Ureter (tissue), 1 donor: ENCODE results near the gene MBNL2. TPM values are rescaled to one million over a fixed set of nuclear protein-coding genes. Genes with fewer than 3 reads are reported as not detected.
"Not testable (repeated sequence)": the region's sequence is repeated elsewhere in the genome, so short reads cannot be mapped to it uniquely, and the experiment has no call there.

Source experiments
- DNase-seq: peaks from one replicate; pipeline ENCODE4 v3.0.0-alpha.2; 2020; ENCODE audit warnings: low spot score
- total RNA-seq: library from RNA; stranded (reverse); gene quantifications from one replicate; pipeline ENCODE4 v1.2.4, GENCODE V29; 2023
- donor health status: DM: yes; HTN: yes; CAD: no.

The MBNL2 gene, protein sequence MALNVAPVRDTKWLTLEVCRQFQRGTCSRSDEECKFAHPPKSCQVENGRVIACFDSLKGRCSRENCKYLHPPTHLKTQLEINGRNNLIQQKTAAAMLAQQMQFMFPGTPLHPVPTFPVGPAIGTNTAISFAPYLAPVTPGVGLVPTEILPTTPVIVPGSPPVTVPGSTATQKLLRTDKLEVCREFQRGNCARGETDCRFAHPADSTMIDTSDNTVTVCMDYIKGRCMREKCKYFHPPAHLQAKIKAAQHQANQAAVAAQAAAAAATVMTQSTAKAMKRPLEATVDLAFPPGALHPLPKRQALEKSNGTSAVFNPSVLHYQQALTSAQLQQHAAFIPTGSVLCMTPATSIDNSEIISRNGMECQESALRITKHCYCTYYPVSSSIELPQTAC
- total RNA-seq: 89.0 TPM

DNA sequence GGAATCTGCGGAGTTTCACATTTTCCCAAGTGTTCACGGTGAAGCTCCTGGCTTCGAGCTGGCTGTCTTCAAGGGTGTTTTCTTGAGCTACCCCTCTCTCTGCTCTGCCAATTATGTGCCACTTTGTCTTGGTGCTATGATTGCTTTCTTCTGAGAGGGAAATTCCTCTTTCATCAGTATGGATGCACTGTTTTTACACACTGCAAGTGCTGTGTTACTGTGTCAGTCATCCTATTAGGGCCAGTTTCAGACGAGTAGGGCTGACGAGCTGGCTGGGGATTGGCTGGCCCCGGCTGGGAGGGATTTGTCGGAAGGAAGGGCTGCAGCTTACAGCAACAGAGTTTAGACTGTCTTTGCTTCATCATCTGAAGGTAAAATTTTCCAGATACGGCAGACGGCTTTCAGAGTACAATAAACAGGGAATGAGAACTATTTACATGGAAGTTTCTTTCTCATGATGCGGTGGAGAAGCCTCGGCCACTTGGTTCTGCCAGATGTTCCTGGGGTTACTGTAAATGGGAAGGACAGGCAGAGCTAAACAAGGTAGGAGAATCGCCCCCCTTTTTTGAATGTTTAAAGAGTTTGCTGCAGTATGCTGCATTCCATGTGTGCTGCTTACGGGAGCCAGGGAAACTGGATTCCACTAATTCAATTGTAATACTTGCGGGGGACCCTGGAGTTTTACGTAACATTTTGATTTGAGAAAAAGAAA is at the start of gene MBNL2:
MBNL2 (plus strand) TSS at position 345 of the 712 bp plus-strand sequence. CDS start 53,903 bp downstream, outside the sequence.
- peak; percentile 93 for DNase-seq

DNA sequence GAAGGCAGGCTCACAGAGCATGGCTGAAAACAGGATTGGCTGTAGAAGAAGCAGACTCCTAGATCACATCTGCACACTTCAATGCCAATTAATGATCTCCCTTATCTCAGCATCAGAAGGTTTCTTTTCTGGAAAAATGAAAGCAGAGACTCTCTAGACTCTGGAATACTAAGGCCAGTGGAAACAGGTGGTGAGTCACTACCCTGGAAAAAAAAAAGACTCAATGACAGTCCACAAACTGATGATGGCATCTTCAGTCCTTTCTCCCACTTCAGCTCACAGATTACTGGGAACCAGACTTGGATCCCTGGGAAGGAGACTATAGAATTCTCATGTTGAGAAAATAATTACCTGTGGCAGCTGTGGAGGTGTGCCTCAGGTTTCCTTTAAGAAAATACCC is 47.5 kb upstream of the MBNL2 start:
- DNase-seq: no peak

- DNase-seq: no peak
Measured at GRCh38 chr13:97175041-97175440, 47.1 kb upstream of the MBNL2 start.

DNA sequence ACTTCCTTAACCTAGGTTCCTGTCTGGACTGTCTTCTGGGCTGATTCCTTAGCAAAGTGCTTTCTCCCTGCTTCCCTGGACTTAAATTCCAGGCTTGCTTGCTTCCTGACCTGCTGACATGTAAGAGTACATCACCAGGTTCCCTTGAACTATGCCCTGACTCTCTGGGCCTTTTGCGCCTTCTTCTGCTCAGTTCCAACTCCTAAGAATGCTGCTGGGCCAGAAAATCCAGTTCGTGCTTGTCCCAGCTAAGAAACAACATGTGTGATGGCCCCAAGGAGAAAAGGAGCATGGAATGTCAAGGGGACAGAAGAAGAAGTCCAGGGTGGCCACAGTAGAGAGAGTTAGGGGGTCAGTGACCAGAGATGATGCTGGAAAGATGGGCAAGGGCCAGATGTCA is 42.6 kb upstream of the MBNL2 start:
- peak; percentile 62 for DNase-seq

DNA sequence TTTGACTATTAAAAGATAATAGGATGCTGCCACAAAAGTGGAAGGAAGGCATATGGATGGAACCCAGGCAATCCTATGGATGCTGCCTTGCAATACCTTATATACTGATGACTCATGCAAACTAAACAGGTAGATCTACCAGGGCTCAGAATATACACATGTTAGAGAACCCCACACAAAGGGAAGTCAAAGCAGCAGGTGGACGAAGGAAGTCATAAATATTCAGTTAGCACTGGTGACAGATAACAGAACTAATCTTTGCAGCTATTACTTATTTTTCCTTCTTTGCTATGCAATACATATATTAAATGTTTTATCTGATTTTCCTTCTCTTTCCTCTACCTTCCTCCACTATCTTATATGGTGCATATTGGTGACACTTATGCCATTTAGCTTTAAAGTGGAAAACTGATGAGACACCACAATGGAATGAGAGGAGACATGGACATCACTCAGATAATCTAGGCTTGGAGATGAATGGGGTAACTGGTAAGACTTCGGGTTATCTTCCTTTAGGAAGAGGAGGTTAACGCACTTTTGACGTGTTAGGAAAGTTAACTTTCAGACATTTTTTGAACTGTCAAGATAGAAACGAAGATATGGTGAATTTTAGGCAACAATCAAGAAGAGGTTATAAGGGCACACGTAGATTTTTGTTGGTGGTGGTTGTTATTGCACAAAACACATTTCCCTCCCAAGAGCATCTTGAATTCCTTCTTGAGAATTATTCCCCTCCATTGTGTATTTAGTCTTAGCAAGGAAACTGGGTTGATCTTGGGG is 39.8 kb upstream of the MBNL2 start:
- no peak for DNase-seq

DNA sequence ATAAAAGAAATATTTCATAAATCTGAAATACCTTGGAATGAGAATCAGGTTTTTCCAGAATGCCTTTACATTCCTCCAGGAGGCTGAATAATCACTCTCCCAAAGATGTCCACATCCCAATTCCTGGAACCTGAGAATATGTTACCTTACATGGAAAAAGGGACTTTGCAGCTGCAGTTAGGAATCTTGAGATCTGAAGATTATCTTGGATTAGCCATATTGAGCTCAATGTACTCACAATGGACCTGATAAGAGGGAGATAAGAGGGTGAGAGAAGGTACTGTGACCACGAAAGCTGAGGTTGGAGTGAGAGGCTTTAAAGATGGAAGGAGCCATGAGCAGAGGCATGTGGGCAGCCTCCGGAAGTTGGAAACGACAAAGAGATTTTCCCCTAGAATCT is 36.8 kb upstream of the MBNL2 start:
- no peak for DNase-seq

GRCh38 chr13:97185751-97186150 is 36.4 kb upstream of the MBNL2 start:
- DNase-seq: no peak

DNA sequence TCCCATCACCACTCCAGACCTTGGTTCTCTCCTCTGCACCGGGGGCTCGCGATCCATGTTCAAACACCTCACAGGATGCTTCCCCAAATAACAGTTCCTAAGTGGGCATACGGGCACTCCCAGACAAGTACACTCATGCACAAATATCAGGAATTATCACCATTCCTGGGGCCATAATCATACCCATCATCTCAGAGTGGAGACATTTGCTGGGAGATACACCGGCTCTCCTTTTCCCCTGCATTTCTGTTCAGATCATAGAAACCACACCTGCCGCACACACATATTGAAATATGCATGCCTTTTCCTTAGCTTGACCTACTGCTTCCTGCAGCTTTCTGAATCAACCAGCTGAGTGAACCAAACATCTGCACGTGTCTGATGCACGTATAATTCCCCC is 33.9 kb upstream of the MBNL2 start:
- no peak for DNase-seq

DNA sequence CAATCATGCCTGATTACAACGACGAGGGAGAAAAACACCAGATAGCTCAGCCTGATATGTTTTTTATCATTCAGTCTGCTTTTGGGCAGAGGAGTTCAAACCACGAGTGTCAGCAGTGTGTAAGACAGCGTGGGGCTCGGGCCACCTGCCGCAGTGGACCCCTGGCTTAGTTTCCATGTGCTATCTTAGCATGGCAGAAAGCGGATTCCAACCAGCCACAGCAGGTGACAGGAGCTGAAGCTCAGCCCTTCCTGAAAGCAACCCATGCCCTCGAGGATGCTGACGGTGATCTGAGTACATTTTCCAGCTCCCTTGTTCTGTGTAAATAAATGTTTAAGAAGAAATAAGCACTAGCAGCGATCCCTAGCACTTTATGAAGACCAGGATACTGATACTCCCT is 32.2 kb upstream of the MBNL2 start:
- no peak for DNase-seq

DNA sequence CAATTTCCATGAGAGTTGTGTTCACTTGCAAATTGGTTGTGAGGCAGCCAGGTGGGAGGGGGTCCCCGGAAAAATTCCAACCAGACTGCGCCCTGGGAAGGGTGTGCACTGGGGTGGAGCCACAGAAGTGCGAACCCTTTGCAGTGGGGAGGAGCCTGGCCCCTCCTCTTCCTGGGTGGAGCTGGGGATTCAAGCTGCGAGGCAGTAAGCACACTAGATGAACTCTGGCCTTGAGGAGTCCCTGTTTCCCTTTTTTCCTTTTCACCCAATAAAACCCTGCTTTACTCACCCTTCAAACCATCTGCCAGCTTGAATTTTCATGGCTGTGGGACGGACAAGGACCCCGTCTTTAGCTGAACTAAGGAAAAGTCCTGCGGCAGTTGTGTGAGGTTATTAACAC is 31.0 kb upstream of the MBNL2 start:
- no peak for DNase-seq

DNA sequence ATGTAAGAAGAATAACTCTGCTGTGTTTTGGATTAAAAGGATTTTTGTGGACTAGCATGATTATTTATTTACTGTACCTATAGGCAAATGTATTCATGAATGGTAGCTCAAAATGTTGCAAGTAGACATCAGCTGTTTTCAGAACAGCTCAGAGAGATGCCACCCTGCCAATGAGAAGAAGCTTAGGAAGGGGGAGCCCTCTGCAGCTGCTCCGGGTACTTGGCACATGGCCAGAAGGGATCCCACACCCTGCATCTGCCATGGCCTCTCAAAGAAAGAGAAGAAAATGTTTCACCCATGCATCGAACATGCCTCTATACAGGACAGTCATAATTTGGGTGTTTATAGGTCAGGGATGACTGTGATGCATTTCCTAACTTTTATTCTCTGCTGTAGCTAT is 30.5 kb upstream of the MBNL2 start:
- DNase-seq: no peak

- no peak for DNase-seq
Measured at GRCh38 chr13:97192166-97192565, 30.0 kb upstream of the MBNL2 start.

DNA sequence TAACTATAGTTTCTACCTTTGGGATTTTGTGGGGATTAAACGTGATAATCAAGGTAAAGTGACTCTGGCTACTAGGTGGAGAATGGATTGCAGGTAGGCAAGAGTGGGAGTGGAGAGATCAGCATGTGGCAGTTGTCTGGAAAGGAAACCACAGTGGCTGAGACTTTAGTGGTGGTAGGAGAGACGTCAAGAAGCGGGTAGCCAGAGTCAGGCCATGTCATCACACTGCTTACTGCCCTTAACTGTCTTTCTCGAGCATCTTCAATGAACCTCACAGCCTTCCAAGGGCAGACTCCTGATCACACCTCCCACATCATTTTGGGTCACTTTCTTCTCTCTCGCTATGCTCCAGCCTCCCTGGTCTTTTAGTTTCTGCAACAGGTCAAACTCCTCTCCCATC is 28.6 kb upstream of the MBNL2 start:
- no peak for DNase-seq

DNA sequence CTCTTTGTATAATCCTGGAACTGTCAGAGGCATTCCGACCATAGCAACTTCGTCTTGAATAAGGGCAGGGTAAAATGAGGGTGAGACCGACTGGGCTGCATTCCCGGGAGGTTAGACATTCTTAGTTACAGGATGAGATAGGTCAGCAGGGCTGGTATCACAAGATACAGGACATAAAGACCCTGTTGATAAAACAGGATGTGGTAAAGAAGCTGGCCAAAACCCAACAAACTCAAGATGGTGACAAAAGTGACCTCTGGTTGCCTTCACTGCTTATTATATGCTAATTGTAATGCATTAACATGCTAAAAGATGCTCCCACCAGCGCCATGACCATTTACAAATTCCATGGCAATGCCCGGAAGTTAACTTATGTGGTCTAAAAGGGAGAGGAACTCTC is 27.7 kb upstream of the MBNL2 start:
- no peak for DNase-seq

DNA sequence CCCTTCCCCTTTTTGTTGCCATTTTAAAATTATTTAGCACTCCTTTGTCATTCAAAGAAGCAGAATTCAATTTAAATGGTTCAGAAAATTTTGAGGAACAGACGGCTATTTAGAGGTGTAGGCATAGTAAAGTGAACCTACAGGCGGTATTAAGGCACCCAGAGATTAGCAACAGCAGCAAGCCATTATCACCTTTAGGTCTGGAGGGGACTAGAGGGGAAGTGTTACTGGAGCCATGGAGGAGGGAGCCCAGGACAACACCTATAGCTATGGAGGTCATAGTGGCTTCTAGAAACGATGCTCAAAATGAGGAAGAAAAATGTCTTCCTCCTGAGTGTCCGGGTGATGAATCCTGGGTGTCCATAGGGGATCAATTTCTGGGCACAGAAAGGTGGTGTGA is 25.8 kb upstream of the MBNL2 start:
- no peak for DNase-seq

DNA sequence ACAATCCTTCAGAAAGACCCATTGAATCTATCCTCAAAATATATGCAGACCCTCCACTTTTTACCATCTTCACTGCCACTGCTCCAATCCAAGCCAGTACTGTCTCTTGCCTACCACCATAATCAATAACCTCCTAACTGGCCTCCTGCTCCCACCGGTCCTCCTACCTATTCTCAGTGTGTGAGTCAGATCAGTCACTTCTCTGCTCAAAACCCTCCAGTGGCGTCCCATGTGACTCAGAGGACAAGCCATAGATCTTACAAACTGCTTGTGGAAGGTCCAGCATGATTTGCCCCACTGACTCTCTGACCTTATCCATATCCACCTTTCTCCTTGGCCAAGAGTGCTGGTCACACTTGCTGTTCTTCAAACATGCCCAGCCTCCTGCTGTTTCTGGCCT is 23.4 kb upstream of the MBNL2 start:
- no peak for DNase-seq

GRCh38 chr13:97199451-97199850 is 22.7 kb upstream of the MBNL2 start:
- DNase-seq: no peak

- DNase-seq: no peak
Measured at GRCh38 chr13:97200081-97200942, 21.8 kb upstream of the MBNL2 start.

- DNase-seq: no peak
Measured at GRCh38 chr13:97202761-97203160, 19.4 kb upstream of the MBNL2 start.

DNA sequence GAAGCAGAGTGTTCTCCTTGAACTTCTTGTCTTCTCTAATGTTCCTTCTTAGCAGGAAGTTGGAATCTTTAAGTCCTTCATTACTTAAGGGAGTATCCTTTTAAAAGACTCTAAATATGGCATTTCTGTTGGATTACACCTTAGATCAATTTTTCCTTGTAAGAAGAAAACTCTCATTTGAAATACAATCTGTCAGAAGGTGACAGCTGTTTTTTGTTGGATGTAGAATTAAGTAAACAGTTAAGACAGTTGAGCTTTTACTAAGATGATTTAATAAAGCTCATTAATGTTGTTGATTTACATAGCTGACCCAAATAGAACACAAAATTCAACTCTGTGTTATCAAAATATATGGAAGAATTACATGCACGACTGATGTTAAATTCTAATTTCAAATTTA is 16.7 kb upstream of the MBNL2 start:
- no peak for DNase-seq

DNA sequence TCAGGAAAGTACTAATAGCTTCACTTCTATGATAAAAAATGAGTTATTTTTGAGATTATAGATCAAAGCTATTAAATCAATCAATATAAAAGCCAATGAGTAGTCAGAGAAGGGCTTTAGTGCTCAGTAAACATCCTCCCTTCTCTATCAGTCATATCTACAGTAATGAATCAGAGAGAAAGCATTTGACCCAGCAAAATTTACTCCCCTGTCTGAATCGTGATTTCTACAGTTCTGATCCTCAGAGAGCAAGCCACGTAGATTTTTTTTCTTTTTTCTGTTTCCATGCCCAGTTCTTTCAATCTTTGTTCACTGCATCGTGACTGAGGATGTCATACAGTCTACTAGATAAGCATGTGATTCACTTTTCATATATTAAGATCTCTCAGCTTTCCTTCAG is 16.2 kb upstream of the MBNL2 start:
- DNase-seq: no peak

GRCh38 chr13:97207252-97207651 is 14.9 kb upstream of the MBNL2 start:
- DNase-seq: not testable (repeated sequence)
